ENCODE measurements around the gene DSCAML1.
"Not testable (repeated sequence)": the region's sequence is repeated elsewhere in the genome, so short reads cannot be mapped to it uniquely, and the experiment has no call there.

DSCAML1 gene

GRCh38 chr11:117398618-117399017 lies 398.4 kb downstream of the DSCAML1 start:
- not testable (repeated sequence) for DNase-seq (ENCODE audit: low spot score)

- no peak for DNase-seq (ENCODE audit: low spot score)
Measured at GRCh38 chr11:117396970-117397369, 400.0 kb downstream of the DSCAML1 start.

- no peak for DNase-seq (ENCODE audit: low spot score)
Measured at GRCh38 chr11:117395476-117395875, 401.5 kb downstream of the DSCAML1 start.

- no peak for DNase-seq (ENCODE audit: low spot score)
Measured at GRCh38 chr11:117394221-117394925, 402.6 kb downstream of the DSCAML1 start.

- DNase-seq (ENCODE audit: low spot score): no peak
Measured at GRCh38 chr11:117392979-117393378, 404.0 kb downstream of the DSCAML1 start.

- DNase-seq (ENCODE audit: low spot score): no peak
Measured at GRCh38 chr11:117392001-117392690, 404.9 kb downstream of the DSCAML1 start.

- no peak for DNase-seq (ENCODE audit: low spot score)
Measured at GRCh38 chr11:117391181-117391580, 405.8 kb downstream of the DSCAML1 start.

- DNase-seq (ENCODE audit: low spot score): no peak
Measured at GRCh38 chr11:117390743-117391142, 406.3 kb downstream of the DSCAML1 start.

GRCh38 chr11:117387992-117388755 lies 408.8 kb downstream of the DSCAML1 start:
- peak; percentile 68 for DNase-seq (ENCODE audit: low spot score)

GRCh38 chr11:117385906-117386305 lies 411.1 kb downstream of the DSCAML1 start:
- DNase-seq (ENCODE audit: low spot score): no peak

- no peak for DNase-seq (ENCODE audit: low spot score)
Measured at GRCh38 chr11:117385471-117385870, 411.5 kb downstream of the DSCAML1 start.

- peak; percentile 87 for DNase-seq (ENCODE audit: low spot score)
Measured at GRCh38 chr11:117384045-117384444, 413.0 kb downstream of the DSCAML1 start.

- no peak for DNase-seq (ENCODE audit: low spot score)
Measured at GRCh38 chr11:117382746-117383145, 414.3 kb downstream of the DSCAML1 start.

GRCh38 chr11:117381481-117382387 lies 415.3 kb downstream of the DSCAML1 start:
- no peak for DNase-seq (ENCODE audit: low spot score)

- no peak for DNase-seq (ENCODE audit: low spot score)
Measured at GRCh38 chr11:117380676-117381075, 416.3 kb downstream of the DSCAML1 start.

- DNase-seq (ENCODE audit: low spot score): no peak
Measured at GRCh38 chr11:117378976-117379865, 417.8 kb downstream of the DSCAML1 start.
